Measurements from ENCODE around the gene MOCS1.

The MOCS1 gene

GRCh38 chr6:39924283-39924682 is 10.0 kb downstream of the MOCS1 start:
- DNase-seq (ENCODE audit: low read depth): no peak

GRCh38 chr6:39923861-39924260 is 10.4 kb downstream of the MOCS1 start:
- no peak for DNase-seq (ENCODE audit: low read depth)

- DNase-seq (ENCODE audit: low read depth): no peak
Measured at GRCh38 chr6:39923394-39923793, 10.9 kb downstream of the MOCS1 start.

- DNase-seq (ENCODE audit: low read depth): no peak
Measured at GRCh38 chr6:39922821-39923220, 11.4 kb downstream of the MOCS1 start.

GRCh38 chr6:39920157-39920556 is 14.1 kb downstream of the MOCS1 start:
- no peak for DNase-seq (ENCODE audit: low read depth)

- no peak for DNase-seq (ENCODE audit: low read depth)
Measured at GRCh38 chr6:39918831-39919230, 15.4 kb downstream of the MOCS1 start.

GRCh38 chr6:39917981-39918380 is 16.3 kb downstream of the MOCS1 start:
- DNase-seq (ENCODE audit: low read depth): no peak

GRCh38 chr6:39917329-39917728 is 16.9 kb downstream of the MOCS1 start:
- DNase-seq (ENCODE audit: low read depth): no peak

GRCh38 chr6:39915866-39916265 is 18.4 kb downstream of the MOCS1 start:
- no peak for DNase-seq (ENCODE audit: low read depth)

- no peak for DNase-seq (ENCODE audit: low read depth)
Measured at GRCh38 chr6:39914239-39914638, 20.0 kb downstream of the MOCS1 start.

GRCh38 chr6:39913391-39913916 is 20.8 kb downstream of the MOCS1 start:
- no peak for DNase-seq (ENCODE audit: low read depth)

GRCh38 chr6:39912446-39912845 is 21.8 kb downstream of the MOCS1 start:
- no peak for DNase-seq (ENCODE audit: low read depth)

- DNase-seq (ENCODE audit: low read depth): no peak
Measured at GRCh38 chr6:39911513-39912125, 22.6 kb downstream of the MOCS1 start.

GRCh38 chr6:39910744-39911143 is 23.5 kb downstream of the MOCS1 start:
- no peak for DNase-seq (ENCODE audit: low read depth)

- DNase-seq (ENCODE audit: low read depth): no peak
Measured at GRCh38 chr6:39910164-39910563, 24.1 kb downstream of the MOCS1 start.

- no peak for DNase-seq (ENCODE audit: low read depth)
Measured at GRCh38 chr6:39909701-39910100, 24.6 kb downstream of the MOCS1 start.

- DNase-seq (ENCODE audit: low read depth): no peak
Measured at GRCh38 chr6:39908838-39909583, 25.3 kb downstream of the MOCS1 start.

GRCh38 chr6:39907871-39908575 is 26.2 kb downstream of the MOCS1 start:
- no peak for DNase-seq (ENCODE audit: low read depth)

- no peak for DNase-seq (ENCODE audit: low read depth)
Measured at GRCh38 chr6:39906318-39906761, 27.9 kb downstream of the MOCS1 start.

GRCh38 chr6:39905640-39905975 is 28.7 kb downstream of the MOCS1 start:
- no peak for DNase-seq (ENCODE audit: low read depth)

- DNase-seq (ENCODE audit: low read depth): no peak
Measured at GRCh38 chr6:39904946-39905639, 29.2 kb downstream of the MOCS1 start.

GRCh38 chr6:39903656-39904055 is 30.6 kb downstream of the MOCS1 start:
- DNase-seq (ENCODE audit: low read depth): no peak
